Adipocyte (in vitro differentiated cells): Measurements from ENCODE around the gene FMR1.

ENCODE experiments used
- DNase-seq: peaks from one replicate; pipeline ENCODE4 v3.0.0-alpha.2; 2015; ENCODE audit warnings: low read depth
- H3K27me3 ChIP-seq: replicated peaks from 2 replicates; pipeline ENCODE4 v1.7.0; 2013; ENCODE audit warnings: mild to moderate bottlenecking, low read length, moderate library complexity; ENCODE audit not compliant: control insufficient read depth, insufficient read depth
- H3K36me3 ChIP-seq: 2 replicates; pipeline ENCODE4 v1.7.0; 2013; ENCODE audit warnings: low read length, mild to moderate bottlenecking, moderate library complexity; ENCODE audit not compliant: control insufficient read depth, insufficient read depth, severe bottlenecking
- H3K4me1 ChIP-seq: 2 replicates; pipeline ENCODE4 v1.7.0; 2013; ENCODE audit warnings: mild to moderate bottlenecking, low read length, moderate library complexity; ENCODE audit not compliant: control insufficient read depth, insufficient read depth
- H3K4me3 ChIP-seq: 2 replicates; pipeline ENCODE4 v1.7.0; 2013; ENCODE audit warnings: mild to moderate bottlenecking, low read length, moderate library complexity
- H3K9ac ChIP-seq: 2 replicates; pipeline ENCODE4 v1.7.0; 2013; ENCODE audit warnings: mild to moderate bottlenecking, low read length, moderate library complexity
- H3K9me3 ChIP-seq: 2 replicates; pipeline ENCODE4 v1.7.0; 2013; ENCODE audit warnings: mild to moderate bottlenecking, low read length, moderate library complexity; ENCODE audit not compliant: control insufficient read depth

FMR1 gene

GRCh38 chrX:147958291-147958690, 46.6 kb downstream of the FMR1 start:
- Histone ChIP-seq H3K36me3 (no peaks in the 10 kb centered on the region), H3K27me3 (no peaks in the 10 kb centered on the region), H3K4me1 (peaks cover 12% of the 10 kb centered on the region), H3K4me3 (no peak overlapping the region), H3K9ac (no peak overlapping the region), H3K9me3 (no peaks in the 10 kb centered on the region)
- peak; percentile 18 for DNase-seq

- Histone ChIP-seq H3K36me3 (no peaks in the 10 kb centered on the region), H3K9me3 (no peaks in the 10 kb centered on the region), H3K4me3 (no peak overlapping the region), H3K9ac (no peak overlapping the region), H3K27me3 (no peaks in the 10 kb centered on the region), H3K4me1 (peaks cover 12% of the 10 kb centered on the region)
- no peak for DNase-seq
Observed at GRCh38 chrX:147960722-147961121, 49.0 kb downstream of the FMR1 start.

- no peak for DNase-seq
- Histone ChIP-seq H3K9me3 (no peaks in the 10 kb centered on the region), H3K4me1 (peaks cover 12% of the 10 kb centered on the region), H3K27me3 (no peaks in the 10 kb centered on the region), H3K4me3 (no peak overlapping the region), H3K36me3 (no peaks in the 10 kb centered on the region), H3K9ac (no peak overlapping the region)
Observed at GRCh38 chrX:147962476-147962875, 50.8 kb downstream of the FMR1 start.

DNA sequence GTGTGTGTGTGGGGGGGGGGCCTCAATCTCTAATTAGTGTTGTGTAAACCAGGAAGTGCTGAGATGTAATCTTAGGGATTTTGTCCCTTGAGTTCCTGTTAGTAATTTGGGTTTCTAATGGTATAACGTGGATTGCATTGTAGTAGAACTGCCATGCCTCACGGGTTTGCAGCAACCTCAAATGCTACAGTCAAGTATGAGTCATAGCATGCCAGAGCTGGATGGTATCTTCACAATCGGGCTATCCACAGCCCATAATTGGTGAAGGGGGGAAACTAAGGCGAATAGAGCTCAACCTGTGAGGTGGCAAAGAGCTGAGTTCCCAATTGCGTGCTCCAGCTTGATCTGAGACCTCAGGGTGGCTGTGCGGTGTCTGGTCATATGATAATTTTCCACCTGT, 67.2 kb downstream of the FMR1 start:
- Histone ChIP-seq H3K9ac (no peak overlapping the region), H3K27me3 (no peaks in the 10 kb centered on the region), H3K9me3 (peaks cover 4% of the 10 kb centered on the region), H3K4me1 (no peaks in the 10 kb centered on the region), H3K4me3 (no peak overlapping the region), H3K36me3 (no peaks in the 10 kb centered on the region)
- no peak for DNase-seq

DNA sequence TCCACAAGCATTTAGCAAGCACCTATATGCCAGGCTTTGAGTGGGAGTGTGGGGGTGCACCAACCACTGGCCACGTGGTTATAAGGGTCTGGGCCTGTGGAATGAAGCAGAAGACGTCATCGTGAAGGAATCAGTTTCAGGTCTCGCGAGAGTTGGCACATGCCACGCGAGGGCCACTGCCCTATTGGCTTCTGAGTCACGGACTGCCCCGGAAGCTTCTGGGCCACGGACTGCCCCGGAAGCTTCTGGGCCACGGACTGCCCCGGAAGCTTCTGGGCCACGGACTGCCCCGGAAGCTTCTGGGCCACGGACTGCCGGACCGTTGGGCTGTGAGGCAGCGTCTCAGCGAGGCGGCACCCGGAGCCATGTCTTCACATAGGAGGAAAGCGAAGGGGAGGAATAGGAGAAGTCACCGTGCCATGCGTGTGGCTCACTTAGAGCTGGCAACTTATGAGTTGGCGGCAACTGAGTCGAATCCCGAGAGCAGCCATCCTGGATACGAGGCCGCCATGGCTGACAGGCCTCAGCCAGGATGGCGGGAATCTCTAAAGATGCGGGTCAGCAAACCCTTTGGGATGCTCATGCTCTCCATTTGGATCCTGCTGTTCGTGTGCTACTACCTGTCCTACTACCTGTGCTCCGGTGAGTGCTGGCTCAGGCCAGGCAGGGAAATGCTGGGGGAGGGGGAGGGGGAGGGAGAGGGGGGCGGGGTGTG, 69.5 kb downstream of the FMR1 start, which contains the start of gene FMR1NB:
Gene FMR1NB, plus strand, starts transcription at position 300 of the 715 bp plus-strand sequence. Its CDS starts 66 bp downstream, at position 366.
- no peak for DNase-seq
- H3K9ac ChIP-seq: no peak within 1 kb of the TSS

More for the DNA sequence above, 69.5 kb downstream of the FMR1 start, which contains the start of gene FMR1NB:
- no peaks in the 10 kb centered on the region for H3K4me1 ChIP-seq
- H3K27me3 ChIP-seq: no peaks in the 10 kb centered on the region
- H3K36me3 ChIP-seq: no peaks in the 10 kb centered on the region
- H3K4me3 ChIP-seq: no peak within 1 kb of the TSS
- H3K9me3 ChIP-seq: no peaks in the 10 kb centered on the region
